ENCODE measurements around the gene STUM.
"Not testable (repeated sequence)": the region's sequence is repeated elsewhere in the genome, so short reads cannot be mapped to it uniquely, and the experiment has no call there.

DNA sequence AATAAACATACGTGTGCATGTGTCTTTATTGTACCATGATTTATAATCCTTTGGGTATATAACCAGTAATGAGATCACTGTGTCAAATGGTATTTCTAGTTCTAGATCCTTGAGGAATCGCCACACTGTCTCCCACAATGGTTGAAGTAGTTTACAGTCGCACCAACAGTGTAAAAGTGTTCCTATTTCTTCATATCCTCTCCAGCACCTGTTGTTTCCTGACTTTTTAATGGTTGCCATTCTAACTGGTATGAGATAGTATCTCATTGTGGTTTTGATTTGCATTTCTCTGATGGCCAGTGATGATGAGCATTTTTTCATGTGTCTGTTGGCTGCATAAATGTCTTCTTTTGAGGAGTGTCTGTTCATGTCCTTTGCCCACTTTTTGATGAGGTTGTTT is 48.9 kb upstream of the STUM start:
- TF ChIP-seq, protein P1, sequence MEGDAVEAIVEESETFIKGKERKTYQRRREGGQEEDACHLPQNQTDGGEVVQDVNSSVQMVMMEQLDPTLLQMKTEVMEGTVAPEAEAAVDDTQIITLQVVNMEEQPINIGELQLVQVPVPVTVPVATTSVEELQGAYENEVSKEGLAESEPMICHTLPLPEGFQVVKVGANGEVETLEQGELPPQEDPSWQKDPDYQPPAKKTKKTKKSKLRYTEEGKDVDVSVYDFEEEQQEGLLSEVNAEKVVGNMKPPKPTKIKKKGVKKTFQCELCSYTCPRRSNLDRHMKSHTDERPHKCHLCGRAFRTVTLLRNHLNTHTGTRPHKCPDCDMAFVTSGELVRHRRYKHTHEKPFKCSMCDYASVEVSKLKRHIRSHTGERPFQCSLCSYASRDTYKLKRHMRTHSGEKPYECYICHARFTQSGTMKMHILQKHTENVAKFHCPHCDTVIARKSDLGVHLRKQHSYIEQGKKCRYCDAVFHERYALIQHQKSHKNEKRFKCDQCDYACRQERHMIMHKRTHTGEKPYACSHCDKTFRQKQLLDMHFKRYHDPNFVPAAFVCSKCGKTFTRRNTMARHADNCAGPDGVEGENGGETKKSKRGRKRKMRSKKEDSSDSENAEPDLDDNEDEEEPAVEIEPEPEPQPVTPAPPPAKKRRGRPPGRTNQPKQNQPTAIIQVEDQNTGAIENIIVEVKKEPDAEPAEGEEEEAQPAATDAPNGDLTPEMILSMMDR (IDR thresholded peaks at IDR 0.05; ENCODE audit: low read depth, low read length), result not testable (repeated sequence)
- not testable (repeated sequence) for TF ChIP-seq EZH2phosphoT487 (IDR thresholded peaks at IDR 0.05; ENCODE audit: low read depth)

Measured in OCI-LY3 (cell line).